Right lung (tissue), 10 donors: ENCODE measurements around the gene ZNF248. TPM values are rescaled to one million over a fixed set of nuclear protein-coding genes. Genes with fewer than 3 reads are reported as not detected.
"Not testable (repeated sequence)": the region's sequence is repeated elsewhere in the genome, so short reads cannot be mapped to it uniquely, and the experiment has no call there.

ENCODE experiments used
- DNase-seq, 2 donors: peaks; one replicate each; pipeline ENCODE4 v3.0.0-alpha.2; 2013
- long read RNA-seq, 8 donors: transcript quantifications; one replicate each; lab custom pipeline, GENCODE V29; 2026
- polyA plus RNA-seq, 5 donors: library from polyadenylated mRNA; unstranded; fragments of 120-200 nt; gene quantifications; one replicate each; pipeline versions ENCODE4 v1.2.1 to v1.2.3, GENCODE V29; 2013; ENCODE audit warnings: inconsistent platforms in 1 of 5, low replicate concordance in 1 of 5; ENCODE audit not compliant: insufficient read length in 5 of 5, insufficient read depth in 1 of 5

Gene ZNF248
- polyA plus RNA-seq: 10 to 100 TPM; 30.3 to 48.2 (median 41.6) TPM
- long read RNA-seq, donor 1, full-length matches to known transcripts: 9 of 25 reads
- long read RNA-seq, donor 1, partial matches to known transcripts: 16 of 25 reads
- long read RNA-seq, donor 1, other reads (novel, unspliced or antisense): 0 of 25 reads
- long read RNA-seq, donor 2, full-length matches to known transcripts: 2 of 2 reads
- long read RNA-seq, donor 2, partial matches to known transcripts: 0 of 2 reads
- long read RNA-seq, donor 2, other reads (novel, unspliced or antisense): 0 of 2 reads
- long read RNA-seq, donor 3, full-length matches to known transcripts: 6 of 6 reads
- long read RNA-seq, donor 3, partial matches to known transcripts: 0 of 6 reads
- long read RNA-seq, donor 3, other reads (novel, unspliced or antisense): 0 of 6 reads
- long read RNA-seq, donor 4, partial matches to known transcripts: 0 of 9 reads
- long read RNA-seq, donor 4, other reads (novel, unspliced or antisense): 9 of 9 reads
- long read RNA-seq, donor 5, full-length matches to known transcripts: 6 of 6 reads
- long read RNA-seq, donor 5, partial matches to known transcripts: 0 of 6 reads
- long read RNA-seq, donor 5, other reads (novel, unspliced or antisense): 0 of 6 reads
- long read RNA-seq, donor 6, full-length matches to known transcripts: 11 of 26 reads
- long read RNA-seq, donor 6, partial matches to known transcripts: 15 of 26 reads
- long read RNA-seq, donor 6, other reads (novel, unspliced or antisense): 0 of 26 reads
- long read RNA-seq, donor 7, full-length matches to known transcripts: 5 of 10 reads
- long read RNA-seq, donor 7, partial matches to known transcripts: 5 of 10 reads
- long read RNA-seq, donor 7, other reads (novel, unspliced or antisense): 0 of 10 reads
- long read RNA-seq, donor 8: 0 reads

DNA sequence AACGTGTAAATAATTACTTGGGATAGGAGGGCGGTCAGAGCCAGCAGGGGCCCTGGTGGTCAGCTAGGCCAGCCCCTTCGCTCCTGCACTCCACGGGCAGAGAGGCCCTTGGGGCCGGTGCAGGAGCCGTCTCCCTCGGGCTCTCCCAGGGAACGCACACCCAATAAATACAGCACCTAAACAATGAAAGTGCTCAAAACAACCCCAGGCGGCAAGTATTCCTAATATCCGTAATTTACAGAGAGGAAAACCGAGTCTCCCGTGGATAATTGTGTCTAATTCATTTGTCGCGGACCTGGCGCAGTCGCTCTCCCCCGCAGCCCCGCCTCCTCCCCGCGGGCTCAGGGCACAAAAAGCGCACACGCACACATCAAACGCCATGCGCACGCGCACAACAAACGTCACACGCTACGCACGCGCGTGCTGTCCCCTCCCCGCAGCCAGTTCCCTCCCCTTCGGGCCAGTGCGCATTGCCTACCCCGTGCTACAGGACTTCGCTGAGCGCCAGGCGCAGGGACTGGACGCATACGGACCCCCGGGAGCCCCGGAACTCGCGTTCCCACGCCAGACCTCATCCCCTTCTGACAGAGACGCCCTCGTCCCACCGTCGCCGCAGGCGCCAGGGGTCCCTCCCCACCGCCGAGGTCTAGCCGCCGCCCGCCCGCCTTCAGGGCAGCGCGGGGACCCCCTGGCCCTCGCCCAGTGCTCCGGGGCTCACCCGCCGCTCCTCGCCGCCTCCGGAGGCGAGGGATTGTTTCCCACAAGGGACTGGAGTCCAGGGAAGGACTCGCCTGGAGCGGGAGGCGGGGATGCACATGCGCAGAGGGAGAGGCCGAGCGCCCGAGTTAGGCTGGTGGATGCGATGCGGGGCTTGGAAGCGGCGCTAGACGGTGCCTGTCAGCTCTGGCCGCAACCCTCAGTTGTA, at the start of gene ZNF248:
TSS of gene ZNF248 (minus strand) at position 324 of the 925 bp plus-strand sequence. CDS start 1,300 bp downstream, outside the sequence.
- peak; percentile 98 for DNase-seq

DNA sequence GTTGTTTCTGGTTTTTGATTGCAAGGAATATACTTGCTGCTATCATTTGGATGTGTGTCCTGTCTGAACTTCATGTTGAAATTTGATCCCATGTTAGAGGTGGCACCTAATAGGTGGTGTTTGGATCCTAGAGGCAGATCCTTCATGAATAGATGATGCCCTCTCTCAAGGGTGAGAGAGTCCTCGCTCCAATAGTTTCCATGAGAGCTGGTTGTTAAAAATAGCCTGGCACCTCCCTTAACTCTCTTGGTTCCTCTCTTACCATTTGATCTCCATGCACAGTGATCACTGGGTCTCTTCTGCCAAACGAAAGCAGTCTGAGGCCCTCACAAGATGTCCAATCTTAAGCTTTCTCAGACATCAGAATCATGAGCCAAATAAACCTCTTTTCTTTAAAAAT, 49.0 kb upstream of the ZNF248 start:
- no peak for DNase-seq

DNA sequence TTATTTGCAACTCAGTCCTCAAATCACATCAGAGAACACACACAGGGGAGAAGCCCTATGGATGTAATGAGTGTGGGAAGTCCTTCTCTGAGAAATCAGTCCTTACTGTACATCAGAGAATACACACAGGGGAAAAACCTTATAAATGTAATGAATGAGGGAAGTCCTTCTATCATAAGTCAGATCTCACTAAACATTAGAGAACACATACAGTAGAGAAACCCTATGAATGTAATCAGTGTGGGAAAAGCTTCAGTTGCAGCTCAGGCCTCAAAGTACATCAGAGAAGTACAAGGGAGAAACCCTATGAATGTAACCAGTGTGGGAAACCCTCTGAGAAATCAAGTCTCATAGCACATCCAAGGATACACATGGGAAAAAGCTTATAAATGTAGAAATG, 39.0 kb upstream of the ZNF248 start:
- no peak for DNase-seq

DNA sequence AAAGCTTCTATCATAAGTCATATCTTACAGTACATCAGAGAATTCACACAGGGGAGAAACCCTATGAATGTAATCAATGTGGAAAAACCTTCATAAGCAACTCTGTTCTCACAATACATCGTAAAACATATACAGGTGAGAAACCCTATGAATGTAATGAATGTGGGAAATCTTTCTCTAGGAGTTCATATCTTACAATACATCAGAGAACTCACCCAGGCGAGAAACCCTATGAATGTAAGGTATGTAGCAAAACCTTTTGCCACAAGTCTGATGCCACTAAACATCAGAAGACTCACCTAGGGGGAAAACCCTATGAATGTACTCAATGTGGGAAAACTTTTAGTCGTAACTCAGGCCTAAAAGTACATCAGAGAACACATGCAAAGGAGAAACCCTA, 38.3 kb upstream of the ZNF248 start:
- no peak for DNase-seq

DNA sequence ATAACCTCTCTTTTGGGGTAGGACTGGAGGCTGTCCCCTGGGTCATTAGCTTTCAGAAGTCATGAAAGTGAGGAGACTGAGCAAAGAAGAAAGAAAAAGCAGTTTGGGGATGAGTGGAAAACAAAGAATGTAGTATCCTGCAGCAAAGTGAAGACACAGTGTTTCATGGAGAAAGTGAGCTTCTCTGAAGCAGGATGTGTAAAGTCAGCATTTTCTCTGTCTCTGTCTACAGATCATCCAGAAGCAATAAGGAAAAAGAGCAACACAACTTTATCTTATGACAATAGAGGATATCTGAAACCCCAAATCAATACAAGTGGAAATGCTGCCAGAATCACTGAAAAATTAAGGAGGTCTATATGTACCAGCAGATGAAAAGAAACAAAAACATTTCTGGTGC, 28.4 kb upstream of the ZNF248 start:
- DNase-seq: no peak

DNA sequence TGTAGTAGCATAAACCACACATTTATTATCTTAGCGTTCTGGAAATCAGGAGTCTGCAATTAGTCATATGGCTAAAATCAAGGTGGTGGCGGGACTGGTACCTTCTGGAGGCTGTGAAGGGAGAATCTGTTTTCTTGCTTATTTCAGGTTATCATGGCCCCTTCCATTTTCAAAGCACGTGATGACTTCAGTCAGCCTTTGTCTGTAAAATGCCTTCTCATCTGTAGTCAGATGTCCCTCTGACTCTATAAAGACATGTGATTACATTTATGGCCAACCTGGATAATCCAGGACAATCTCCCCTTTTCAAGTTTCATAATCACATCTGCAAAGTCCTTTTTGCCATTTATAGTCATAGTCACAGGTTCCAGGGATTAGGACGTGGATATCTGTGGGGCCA, 15.5 kb upstream of the ZNF248 start:
- DNase-seq: no peak

DNA sequence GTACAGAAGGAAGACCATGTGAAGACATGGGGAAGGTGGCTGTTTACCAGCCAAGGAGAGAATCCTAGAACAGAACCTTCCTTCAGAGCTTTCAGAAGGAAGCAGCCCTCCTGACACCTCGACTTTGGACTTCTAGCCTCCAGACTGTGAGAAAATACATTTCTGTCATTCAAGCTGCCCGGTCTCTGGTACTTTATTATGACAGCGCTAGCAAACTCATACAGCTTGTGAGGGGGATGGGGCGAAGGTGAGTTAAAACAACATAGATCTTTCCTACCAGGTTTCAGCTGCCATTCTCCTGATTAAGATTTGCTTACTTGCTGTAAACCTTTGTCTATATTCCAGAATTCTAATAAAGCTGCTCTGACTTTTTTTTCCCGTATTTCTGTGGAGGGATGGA, 14.9 kb upstream of the ZNF248 start:
- DNase-seq: no peak

DNA sequence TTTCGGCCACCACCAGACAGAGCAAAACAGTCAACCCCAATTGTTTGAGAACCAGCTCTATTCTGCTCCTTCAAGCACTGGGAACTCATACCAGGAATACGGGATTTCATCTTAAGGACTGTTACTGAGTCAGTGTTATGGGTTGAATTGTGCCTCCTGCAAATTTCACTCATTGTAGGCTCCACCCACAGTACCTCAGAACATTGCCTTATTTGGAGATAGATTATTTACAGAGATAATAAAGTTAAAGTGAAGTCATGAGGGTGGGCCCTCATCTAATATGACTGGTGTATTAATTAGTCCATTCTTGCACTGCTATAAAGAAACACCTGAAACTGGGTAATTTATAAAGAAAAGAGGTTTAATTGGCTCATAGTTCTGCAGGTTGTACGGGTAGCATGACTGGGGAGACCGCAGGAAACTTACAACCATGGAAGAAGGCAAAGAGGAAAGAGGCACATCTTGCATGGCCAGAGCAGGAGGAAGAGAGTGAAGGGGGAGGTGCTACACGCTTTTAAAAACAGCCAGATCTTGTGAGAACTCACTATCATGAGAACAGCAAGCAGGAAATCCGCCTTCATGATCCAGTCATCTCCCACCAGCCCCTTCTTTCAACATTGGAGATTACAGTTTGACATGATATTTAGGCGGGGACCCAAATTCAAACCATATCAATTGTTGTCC, 14.3 kb upstream of the ZNF248 start:
- no peak for DNase-seq

DNA sequence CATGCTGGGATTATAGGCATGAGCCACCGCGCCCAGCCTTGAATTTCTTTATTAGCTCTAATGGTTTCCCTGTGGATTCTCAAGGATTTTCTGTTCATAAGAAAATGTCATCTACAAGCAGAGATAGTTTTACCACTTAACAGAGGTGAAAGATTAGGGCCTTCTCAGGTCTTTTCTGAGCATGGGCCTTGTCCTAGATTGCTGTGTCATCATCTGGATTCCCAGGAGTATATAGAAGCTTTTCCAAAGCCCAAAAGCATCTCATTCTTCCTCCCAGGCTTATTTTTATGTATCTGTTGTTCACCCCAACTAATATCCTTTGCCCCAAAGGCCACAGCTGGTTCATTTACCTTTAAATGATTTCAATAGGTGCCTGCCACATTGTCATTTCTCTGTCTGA, 13.7 kb upstream of the ZNF248 start:
- DNase-seq: no peak

DNA sequence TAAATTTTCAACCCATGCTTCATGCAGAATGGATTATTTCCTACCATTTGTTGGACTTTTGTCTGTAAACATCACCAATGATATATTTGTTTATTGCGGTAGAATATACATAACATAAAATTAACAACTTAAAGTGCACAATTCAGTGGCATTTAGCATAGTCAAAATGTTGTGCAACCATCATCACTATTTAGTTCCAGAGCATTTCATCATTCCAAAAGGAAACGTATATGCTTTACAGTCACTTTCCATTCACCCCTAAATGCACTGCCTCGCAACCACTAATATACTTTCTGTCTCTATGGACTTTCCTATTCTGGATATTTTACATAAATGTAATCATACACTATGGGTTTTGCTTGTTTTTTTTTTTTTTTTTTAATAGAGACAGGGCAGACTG, 11.4 kb upstream of the ZNF248 start:
- DNase-seq: no peak

DNA sequence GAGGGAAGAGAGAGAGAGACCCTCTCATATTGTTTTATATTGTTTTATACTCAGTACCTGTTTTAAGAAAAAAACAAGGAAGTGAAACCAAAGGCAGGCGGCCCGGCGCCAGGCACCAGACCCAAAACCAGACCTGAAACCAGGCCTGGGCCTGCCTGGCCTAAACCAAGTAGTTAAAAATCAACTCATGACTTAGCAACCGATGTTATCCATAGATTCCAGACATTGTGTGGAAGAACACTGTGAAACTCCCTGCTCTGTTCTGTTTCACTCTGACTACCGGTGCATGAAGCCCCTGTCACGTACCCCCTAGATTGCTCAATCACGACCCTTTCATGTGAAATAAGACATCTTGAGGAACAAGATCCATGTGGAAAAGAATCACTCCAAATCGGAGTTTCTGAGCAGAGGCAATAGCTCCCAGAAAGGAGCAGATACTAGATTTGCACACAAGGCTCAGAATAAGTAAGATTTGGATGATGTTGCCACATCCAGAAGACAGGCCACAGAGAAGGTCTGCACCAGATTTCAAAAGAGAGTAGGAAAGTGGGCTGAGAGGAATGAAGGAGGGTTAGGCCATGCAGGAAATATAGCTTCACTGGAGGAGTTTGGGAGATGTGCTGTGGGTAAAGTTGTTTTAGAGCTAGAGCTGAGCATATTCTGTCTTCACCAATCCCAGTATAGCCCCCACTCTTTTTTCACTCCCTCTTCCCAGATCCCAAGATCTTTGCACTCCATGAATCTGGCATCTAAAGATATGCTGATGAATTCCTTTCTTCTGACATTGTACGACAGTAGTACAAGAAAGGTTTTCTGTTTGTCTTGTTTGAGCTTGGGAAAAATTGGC, 8.8 kb upstream of the ZNF248 start:
- DNase-seq: no peak

DNA sequence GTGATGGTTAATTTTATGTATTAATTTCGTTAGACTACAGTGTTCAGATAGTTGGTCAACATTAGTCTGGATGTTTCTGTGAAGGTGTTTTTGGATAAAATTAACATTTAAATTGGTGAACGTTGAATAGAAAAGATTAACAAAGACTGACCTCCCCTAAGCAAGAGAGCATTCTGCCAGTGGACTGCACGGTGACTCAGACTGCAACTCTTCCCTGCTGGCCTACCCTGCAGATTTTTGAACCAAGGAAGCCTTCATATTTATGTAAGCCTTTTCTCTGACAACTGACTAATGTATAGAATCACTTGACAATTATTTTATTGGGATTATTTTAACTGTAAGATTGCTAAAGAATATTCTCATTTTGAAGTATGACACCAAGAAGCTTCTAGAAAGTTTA, 7.9 kb upstream of the ZNF248 start:
- DNase-seq: no peak

DNA sequence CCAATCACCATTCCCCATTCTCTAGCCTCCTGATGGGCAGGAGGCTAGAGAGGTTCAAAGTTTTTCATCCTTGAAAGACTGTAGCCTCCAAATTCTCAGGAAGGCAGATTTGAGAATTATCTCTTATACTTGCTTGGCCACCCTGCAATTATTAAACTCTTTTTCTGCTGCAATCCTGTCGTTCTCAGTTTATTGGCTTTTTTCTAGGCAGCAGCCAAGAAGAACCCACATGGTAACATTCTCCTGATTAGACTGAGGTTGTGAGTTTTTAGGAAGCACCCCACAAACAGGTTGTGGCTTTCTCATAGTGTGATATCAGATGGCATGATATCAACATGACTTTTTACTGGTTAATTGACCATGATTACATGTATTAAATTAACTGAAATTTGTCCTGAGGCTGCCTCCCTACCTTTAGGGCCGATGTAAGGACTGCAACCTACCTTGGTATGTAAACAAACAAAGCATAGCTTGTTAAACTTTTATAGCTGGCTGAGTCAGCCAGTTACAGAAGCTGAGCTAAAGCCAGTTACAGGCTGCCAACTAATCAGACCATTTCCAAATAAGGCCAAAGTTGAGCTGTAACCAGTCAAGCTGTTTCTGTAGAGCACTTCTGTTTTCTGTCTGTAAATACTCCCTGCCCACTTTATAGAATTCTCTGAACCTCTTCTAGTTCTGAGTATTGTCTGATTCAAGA, 3.2 kb upstream of the ZNF248 start:
- DNase-seq: peak; percentile 15 to 46

DNA sequence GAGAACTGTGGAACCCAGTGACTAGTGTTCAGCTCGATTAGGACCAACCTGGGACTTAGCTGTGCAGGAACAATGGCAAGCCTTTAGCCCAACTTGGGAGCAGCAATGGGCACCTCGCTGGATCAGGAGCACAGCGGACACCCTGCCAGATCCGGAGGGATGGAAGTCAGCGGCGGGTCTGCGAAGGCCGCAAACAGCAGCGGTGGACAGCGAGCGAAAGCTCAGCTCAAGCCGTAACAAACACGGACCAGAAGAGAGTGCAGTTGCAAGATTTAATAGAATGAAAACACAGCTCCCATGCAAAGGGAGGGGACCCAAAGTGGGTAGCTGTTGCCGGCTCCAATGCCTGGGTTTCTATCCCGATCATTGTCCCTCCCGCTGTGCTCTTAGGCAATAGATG, 1.9 kb upstream of the ZNF248 start:
- not testable (repeated sequence) for DNase-seq

DNA sequence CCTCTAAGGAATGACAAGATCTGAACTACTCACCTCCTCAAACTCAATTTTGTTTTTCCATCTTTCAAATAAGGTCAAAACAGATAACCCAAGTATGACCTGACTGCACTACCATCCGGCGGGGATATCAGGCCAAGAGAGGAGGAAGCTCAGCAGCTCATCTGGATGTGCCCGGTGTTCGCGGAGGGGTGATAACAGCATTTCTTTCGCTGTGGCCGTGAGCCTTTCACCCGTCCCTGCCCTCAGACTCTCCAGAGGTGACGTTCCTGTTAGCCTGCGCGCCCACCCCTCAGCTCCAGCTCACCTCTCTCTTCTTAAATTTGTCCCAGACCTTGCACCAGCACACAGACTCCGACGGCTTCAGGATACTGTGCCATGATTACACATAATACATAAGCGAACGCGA, 526 bp downstream of the ZNF248 start:
- peak in 1 of 2 donors; percentile 6 for DNase-seq

DNA sequence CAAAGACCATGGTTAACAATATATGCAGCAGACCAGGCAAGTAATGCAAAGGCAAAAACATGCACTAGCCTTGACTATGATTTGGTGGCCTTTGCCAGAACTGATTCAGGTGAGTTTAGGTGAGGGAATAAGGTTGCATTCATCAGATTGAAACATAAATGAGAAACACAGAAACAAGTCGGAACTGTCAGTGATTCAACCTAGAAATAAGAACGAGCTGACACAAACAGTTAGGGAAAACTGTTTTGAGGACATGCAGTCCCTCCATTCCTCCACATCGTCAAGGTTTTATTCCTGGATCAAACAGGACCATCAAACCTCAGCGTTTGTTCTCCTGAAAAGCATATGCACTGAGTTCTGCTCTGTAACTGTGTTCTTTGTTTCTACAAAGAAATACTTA, 1.8 kb downstream of the ZNF248 start:
- DNase-seq: no peak

DNA sequence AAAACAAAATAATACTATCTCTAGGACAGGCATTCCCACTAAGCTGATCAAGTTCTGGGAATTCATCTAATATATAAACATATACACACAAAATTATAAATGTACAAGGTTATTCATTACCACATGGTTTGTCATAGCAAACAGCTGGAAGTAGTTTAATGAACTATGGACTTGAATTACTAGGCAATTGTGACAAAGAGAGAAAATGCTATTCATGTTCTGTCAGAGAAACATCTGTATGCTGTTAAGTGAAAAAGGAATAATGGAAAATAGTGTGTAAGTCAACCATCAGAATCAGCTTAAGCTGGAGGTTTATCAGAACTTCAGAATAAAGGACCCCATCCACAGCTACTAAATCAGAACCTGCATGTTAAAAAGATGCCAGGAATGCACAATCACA, 2.8 kb downstream of the ZNF248 start:
- DNase-seq: no peak

DNA sequence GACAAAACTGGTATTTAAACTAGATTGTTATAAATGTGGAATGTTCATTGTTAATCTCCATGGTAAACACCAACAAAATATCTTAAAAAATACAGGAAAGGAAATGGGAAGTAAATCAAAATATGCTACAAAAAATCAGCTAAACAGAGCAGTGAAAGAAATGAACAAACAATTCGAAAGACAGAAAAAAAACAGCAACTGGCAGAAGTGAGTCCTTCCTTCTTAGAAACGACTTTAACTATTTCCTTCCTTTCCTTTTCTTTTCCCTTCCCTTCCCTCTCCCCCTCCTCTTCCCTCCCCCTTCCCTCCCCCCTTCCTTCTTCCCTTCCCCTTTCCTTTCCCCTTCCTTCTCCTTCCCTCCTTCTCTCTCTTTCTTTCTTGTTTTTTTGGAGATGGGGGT, 12.8 kb downstream of the ZNF248 start:
- no peak for DNase-seq

DNA sequence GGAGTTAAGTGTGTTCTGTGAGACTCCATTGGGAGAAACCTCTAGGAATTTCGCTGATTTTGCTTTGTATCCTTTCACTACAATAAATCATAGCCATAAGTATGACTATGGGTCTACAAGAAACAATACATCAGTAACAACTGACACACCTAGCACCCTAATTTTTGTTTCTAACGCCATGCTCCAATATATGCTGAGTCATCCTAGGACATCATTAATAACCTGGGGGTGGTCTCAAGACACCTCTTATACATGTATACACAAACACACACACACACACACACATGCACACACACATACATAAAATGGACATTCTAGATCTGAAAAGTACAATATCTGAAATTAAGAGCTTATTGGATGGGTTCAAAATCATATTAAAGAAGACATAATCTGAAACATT, 18.2 kb downstream of the ZNF248 start:
- no peak for DNase-seq
